Measurements from ENCODE around the gene CEP295NL.

DNA sequence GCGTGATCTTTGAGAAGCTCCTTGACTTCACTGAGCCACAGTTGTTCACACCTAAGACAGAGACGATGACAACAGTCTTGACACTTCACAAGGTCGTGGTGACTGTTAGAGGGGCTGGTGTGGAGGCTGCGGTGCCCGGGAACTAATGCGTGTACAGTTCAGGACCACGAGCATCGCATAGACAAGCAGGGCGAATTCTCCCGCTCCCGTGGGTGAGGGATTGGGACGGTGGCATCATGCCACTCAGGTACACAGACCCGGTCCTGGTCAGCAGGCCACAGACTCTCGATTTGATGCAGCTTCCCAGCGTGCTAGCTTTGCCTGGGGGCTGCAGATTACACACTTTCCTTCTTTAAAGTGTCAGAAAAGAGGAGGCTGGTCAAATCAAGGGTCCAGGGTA is 24.7 kb downstream of the CEP295NL start:
- TF ChIP-seq, protein P1, sequence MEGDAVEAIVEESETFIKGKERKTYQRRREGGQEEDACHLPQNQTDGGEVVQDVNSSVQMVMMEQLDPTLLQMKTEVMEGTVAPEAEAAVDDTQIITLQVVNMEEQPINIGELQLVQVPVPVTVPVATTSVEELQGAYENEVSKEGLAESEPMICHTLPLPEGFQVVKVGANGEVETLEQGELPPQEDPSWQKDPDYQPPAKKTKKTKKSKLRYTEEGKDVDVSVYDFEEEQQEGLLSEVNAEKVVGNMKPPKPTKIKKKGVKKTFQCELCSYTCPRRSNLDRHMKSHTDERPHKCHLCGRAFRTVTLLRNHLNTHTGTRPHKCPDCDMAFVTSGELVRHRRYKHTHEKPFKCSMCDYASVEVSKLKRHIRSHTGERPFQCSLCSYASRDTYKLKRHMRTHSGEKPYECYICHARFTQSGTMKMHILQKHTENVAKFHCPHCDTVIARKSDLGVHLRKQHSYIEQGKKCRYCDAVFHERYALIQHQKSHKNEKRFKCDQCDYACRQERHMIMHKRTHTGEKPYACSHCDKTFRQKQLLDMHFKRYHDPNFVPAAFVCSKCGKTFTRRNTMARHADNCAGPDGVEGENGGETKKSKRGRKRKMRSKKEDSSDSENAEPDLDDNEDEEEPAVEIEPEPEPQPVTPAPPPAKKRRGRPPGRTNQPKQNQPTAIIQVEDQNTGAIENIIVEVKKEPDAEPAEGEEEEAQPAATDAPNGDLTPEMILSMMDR (conservative IDR thresholded peaks at IDR 0.05; ENCODE audit: low read depth, low read length) = no peak
- no peak for TF ChIP-seq EZH2 (IDR thresholded peaks at IDR 0.05; ENCODE audit: borderline replicate concordance, low read depth, low read length, poor library complexity, severe bottlenecking)
